Activated T-helper 1 cell treated with anti-CD3 and anti-CD28 coated beads, Interleukin-12 subunit alpha, Interleukin-12 subunit beta, Interleukin-2, Interleukin-4 antibody, amounts not matched to agents 30 ng/mL and 10 ng/mL and 1 ng/mL, durations not matched to agents 14 hours and 24 hours and 36 hours (primary cell): ENCODE results near the gene FRAS1. TPM values are rescaled to one million over a fixed set of nuclear protein-coding genes. Genes with fewer than 3 reads are reported as not detected.
"Not testable (repeated sequence)": the region's sequence is repeated elsewhere in the genome, so short reads cannot be mapped to it uniquely, and the experiment has no call there.

Experiments used
- DNase-seq: peaks from one replicate; pipeline ENCODE4 v3.0.0; 2021; ENCODE audit warnings: low spot score
- H3K27ac Mint-ChIP-seq: one replicate; pipeline ENCODE4 v1.8.0; 2021; ENCODE audit warnings: mild to moderate bottlenecking, mixed read lengths
- H3K27me3 Mint-ChIP-seq: one replicate; pipeline ENCODE4 v1.8.0; 2022; ENCODE audit warnings: mild to moderate bottlenecking, moderate library complexity, mixed read lengths; ENCODE audit not compliant: insufficient read depth
- H3K36me3 Mint-ChIP-seq: one replicate; pipeline ENCODE4 v1.8.0; 2021; ENCODE audit warnings: low read depth, mixed read lengths
- H3K4me1 Mint-ChIP-seq: one replicate; pipeline ENCODE4 v1.8.0; 2021; ENCODE audit warnings: low read depth, mixed read lengths
- H3K4me3 Mint-ChIP-seq: one replicate; pipeline ENCODE4 v1.8.0; 2021; ENCODE audit warnings: mild to moderate bottlenecking, moderate library complexity, mixed read lengths
- H3K9me3 Mint-ChIP-seq: one replicate; pipeline ENCODE4 v1.8.0; 2021; ENCODE audit warnings: mixed read lengths
- intact Hi-C: fragments of 100-400 bp; cut with micrococcal nuclease; formaldehyde crosslinking; loops from one replicate; pipeline ENCODE4 v1.15.1; 2024
- total RNA-seq: library from RNA; stranded (reverse); gene quantifications from 2 replicates; pipeline ENCODE4 v1.2.3, GENCODE V29; 2022

The FRAS1 gene
- total RNA-seq, 1 donor from 2014 or later: not detected

DNA sequence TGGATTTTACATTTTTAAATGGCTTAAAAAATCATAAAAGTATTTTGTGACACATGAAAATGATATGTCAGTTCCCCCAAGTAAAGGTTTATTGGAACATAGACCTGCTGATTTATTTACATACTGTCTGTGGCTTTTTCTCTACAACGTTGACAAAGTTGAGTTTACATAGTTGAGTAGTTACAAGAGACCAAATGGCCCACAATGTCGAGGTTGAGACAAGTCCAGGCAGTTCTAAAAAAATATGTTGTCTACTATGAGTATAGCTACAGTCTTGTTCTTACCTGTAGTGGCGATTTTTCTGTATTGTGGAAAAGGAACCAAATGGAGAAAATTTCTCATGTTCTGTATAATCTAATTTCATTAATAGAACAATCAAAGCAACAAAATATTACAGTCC is 163.2 kb downstream of the FRAS1 start:
- no peaks in the 10 kb centered on the region for H3K9me3 Mint-ChIP-seq
- no peaks in the 10 kb centered on the region for H3K27me3 Mint-ChIP-seq
- no peaks in the 10 kb centered on the region for H3K36me3 Mint-ChIP-seq

GRCh38 chr4:78222575-78223186 is 165.6 kb downstream of the FRAS1 start:
- intact Hi-C loops: no loop called here

More for the DNA sequence above, 163.2 kb downstream of the FRAS1 start:
- intact Hi-C loops: no loop called here
- Mint-ChIP-seq H3K27ac (no peak overlapping the region), H3K4me3 (no peak overlapping the region), H3K4me1 (no peaks in the 10 kb centered on the region)
- no peak for DNase-seq

GRCh38 chr4:78225236-78225635 is 168.1 kb downstream of the FRAS1 start:
- Mint-ChIP-seq H3K4me1 (no peaks in the 10 kb centered on the region), H3K27ac (no peak overlapping the region), H3K4me3 (no peak overlapping the region), H3K36me3 (no peaks in the 10 kb centered on the region), H3K27me3 (no peaks in the 10 kb centered on the region), H3K9me3 (peaks cover 7% of the 10 kb centered on the region)
- intact Hi-C loops: no loop called here
- no peak for DNase-seq

More at GRCh38 chr4:78222575-78223186, 165.6 kb downstream of the FRAS1 start:
- H3K9me3 Mint-ChIP-seq: peaks cover 7% of the 10 kb centered on the region
- H3K36me3 Mint-ChIP-seq: no peaks in the 10 kb centered on the region
- DNase-seq: no peak
- H3K27ac Mint-ChIP-seq: no peak overlapping the region
- H3K27me3 Mint-ChIP-seq: no peaks in the 10 kb centered on the region
- no peaks in the 10 kb centered on the region for H3K4me1 Mint-ChIP-seq
- no peak overlapping the region for H3K4me3 Mint-ChIP-seq

- Mint-ChIP-seq H3K9me3 (peaks cover 7% of the 10 kb centered on the region), H3K36me3 (no peaks in the 10 kb centered on the region), H3K4me3 (no peak overlapping the region), H3K27me3 (no peaks in the 10 kb centered on the region), H3K27ac (no peak overlapping the region), H3K4me1 (no peaks in the 10 kb centered on the region)
- intact Hi-C loops: no loop called here
- DNase-seq: no peak
Measured at GRCh38 chr4:78226279-78226678, 169.2 kb downstream of the FRAS1 start.

DNA sequence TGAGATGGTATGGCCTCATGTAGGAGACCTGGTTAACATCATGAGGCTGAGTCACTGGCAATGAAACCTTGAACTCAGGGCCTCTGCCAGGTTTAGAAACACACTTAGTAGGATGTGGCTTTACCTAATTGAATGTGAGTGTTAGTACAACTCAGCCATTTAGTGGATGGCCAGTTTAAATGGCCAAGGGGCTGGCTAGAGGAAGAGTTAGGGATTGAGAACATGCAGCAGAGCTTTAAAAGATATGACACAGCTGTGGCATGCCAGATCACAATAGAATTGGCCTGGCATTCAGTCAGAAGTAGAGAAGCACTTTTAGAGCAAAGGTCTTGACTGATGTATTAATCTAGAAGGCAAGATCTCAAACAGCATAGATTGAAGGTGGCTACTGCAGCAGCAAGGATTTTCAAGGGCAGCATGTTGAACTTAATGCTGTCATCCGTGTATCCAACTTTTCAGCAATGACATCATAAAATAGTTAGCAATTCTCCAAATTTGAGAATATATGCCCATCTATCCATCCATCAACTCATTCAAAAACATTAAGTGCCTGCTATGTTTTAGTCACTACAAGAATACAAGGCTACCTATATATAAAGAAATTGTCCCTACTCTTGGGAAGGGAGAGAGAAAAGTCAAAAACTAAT is 170.4 kb downstream of the FRAS1 start:
- DNase-seq: no peak
- no peaks in the 10 kb centered on the region for H3K27me3 Mint-ChIP-seq
- no peaks in the 10 kb centered on the region for H3K4me1 Mint-ChIP-seq
- no peaks in the 10 kb centered on the region for H3K36me3 Mint-ChIP-seq
- no peak overlapping the region for H3K27ac Mint-ChIP-seq
- no peak overlapping the region for H3K4me3 Mint-ChIP-seq
- intact Hi-C loops: no loop called here
- peaks cover 7% of the 10 kb centered on the region for H3K9me3 Mint-ChIP-seq

- intact Hi-C loops: no loop called here
- Mint-ChIP-seq H3K4me1 (no peaks in the 10 kb centered on the region), H3K27ac (no peak overlapping the region), H3K4me3 (no peak overlapping the region), H3K9me3 (no peaks in the 10 kb centered on the region), H3K27me3 (no peaks in the 10 kb centered on the region), H3K36me3 (no peaks in the 10 kb centered on the region)
- no peak for DNase-seq
Measured at GRCh38 chr4:78235800-78236199, 178.7 kb downstream of the FRAS1 start.

DNA sequence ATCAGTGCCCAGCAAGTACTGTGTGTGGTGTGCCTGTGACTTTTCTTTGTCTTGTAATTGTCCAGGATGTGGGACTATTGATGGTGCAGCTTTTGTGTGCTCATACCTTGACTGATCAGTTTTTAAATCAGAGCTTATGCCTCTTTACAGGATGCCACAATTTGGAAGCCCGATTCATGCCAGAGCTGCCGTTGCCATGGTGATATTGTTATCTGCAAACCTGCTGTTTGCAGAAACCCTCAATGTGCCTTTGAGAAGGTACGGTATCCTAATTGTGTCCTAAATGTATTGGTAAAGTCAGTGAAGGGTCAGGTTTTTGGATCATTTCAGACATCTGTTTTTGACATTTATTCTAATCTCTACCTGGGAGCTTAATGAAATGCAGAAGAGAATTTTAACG is 180.2 kb downstream of the FRAS1 start:
- no peaks in the 10 kb centered on the region for H3K36me3 Mint-ChIP-seq
- no peak overlapping the region for H3K27ac Mint-ChIP-seq
- no peak for DNase-seq
- intact Hi-C loops: no loop called here
- no peaks in the 10 kb centered on the region for H3K27me3 Mint-ChIP-seq
- no peak overlapping the region for H3K4me3 Mint-ChIP-seq
- no peaks in the 10 kb centered on the region for H3K4me1 Mint-ChIP-seq
- H3K9me3 Mint-ChIP-seq: no peaks in the 10 kb centered on the region

GRCh38 chr4:78242071-78242470 is 184.9 kb downstream of the FRAS1 start:
- Mint-ChIP-seq H3K9me3 (no peaks in the 10 kb centered on the region), H3K4me3 (no peak overlapping the region), H3K36me3 (no peaks in the 10 kb centered on the region), H3K27me3 (no peaks in the 10 kb centered on the region), H3K4me1 (no peaks in the 10 kb centered on the region), H3K27ac (no peak overlapping the region)
- intact Hi-C loops: no loop called here
- no peak for DNase-seq

GRCh38 chr4:78244705-78245485 is 187.8 kb downstream of the FRAS1 start:
- H3K4me1 Mint-ChIP-seq: no peaks in the 10 kb centered on the region
- no peaks in the 10 kb centered on the region for H3K36me3 Mint-ChIP-seq
- no peak for DNase-seq

DNA sequence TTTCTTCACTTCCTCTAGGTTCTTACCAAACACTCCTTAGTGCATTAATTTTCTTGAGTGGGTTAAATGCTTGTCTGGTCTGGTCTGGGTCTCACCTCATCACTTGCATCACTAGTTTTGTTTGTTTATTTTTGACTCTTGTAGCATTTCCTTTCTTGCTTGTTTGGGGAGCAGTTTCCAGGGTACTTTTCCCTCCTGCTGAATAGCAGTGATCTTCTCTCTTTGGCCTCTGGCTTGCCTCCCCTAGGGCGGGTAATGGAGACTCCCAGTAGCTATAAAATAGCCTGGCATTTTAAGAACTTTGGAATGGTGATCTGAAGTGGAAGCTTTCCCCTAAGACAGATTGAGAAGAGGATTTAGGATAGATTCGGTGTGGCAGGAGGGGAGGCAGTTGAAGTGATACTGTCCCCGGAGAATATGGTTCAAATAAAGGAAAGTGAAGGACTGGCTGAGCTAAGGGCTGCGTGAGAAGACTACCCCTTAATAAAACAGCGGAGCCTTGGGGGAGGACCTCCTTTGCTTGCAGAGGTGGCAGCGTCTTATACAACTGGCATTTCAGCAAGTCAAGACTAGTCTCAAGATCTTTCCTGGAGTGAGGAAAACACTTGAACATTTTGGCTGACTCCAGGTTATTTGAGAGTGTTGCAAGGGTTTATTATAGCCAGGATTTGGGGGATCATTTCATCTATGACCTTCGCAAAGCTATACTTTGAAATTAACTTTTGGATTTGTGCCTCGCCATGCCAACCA is 190.6 kb downstream of the FRAS1 start:
- Mint-ChIP-seq H3K4me1 (no peaks in the 10 kb centered on the region), H3K27me3 (no peaks in the 10 kb centered on the region), H3K4me3 (no peak overlapping the region), H3K36me3 (no peaks in the 10 kb centered on the region), H3K9me3 (no peaks in the 10 kb centered on the region), H3K27ac (no peak overlapping the region)
- intact Hi-C loops: no loop called here
- no peak for DNase-seq

More at GRCh38 chr4:78244705-78245485, 187.8 kb downstream of the FRAS1 start:
- no peaks in the 10 kb centered on the region for H3K9me3 Mint-ChIP-seq
- intact Hi-C loops: no loop called here
- no peak overlapping the region for H3K27ac Mint-ChIP-seq
- H3K4me3 Mint-ChIP-seq: no peak overlapping the region
- H3K27me3 Mint-ChIP-seq: no peaks in the 10 kb centered on the region

DNA sequence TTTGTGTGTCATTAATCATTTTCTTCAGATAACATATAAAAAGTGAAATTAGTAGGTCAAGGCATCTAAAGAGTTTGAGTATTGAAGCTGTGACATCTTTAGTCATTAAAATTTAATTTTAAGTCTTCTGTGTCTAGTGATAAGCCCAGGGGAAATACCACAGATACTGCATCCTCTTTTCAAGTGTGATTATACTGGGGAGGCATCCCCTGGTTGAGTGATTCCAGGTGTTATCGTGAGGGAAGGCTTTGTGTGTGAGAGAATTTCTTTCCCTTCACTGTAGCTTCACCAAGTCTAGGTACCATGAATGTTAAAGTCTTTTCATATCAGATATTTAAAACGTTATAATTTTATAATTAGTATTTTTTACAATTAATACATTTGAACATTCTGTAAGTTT is 193.4 kb downstream of the FRAS1 start:
- no peaks in the 10 kb centered on the region for H3K9me3 Mint-ChIP-seq
- no peaks in the 10 kb centered on the region for H3K36me3 Mint-ChIP-seq
- no peak overlapping the region for H3K27ac Mint-ChIP-seq
- no peak overlapping the region for H3K4me3 Mint-ChIP-seq
- no peaks in the 10 kb centered on the region for H3K4me1 Mint-ChIP-seq
- intact Hi-C loops: no loop called here
- no peak for DNase-seq
- no peaks in the 10 kb centered on the region for H3K27me3 Mint-ChIP-seq

DNA sequence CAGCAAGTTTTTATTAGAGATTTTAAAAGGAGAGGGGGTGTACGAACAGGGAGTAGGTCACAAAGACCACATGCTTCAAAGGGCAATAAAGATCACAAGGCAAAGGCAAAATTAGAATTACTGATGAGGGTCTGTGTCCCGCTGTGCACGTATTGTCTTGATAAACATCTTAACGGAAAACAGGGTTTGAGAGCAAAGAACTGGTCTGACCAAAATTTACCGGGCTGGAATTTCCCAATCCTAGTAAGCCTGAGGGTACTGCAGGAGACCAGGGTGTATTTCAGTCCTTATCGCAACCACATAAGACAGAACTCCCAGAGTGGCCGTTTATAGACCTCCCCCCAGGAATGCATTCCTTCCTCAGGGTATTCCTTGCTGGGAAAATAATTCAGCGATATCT is 195.7 kb downstream of the FRAS1 start:
- H3K9me3 Mint-ChIP-seq, H3K36me3 Mint-ChIP-seq, H3K27me3 Mint-ChIP-seq, H3K4me1 Mint-ChIP-seq, intact Hi-C loops, H3K4me3 Mint-ChIP-seq, DNase-seq, H3K27ac Mint-ChIP-seq: not testable (repeated sequence)

DNA sequence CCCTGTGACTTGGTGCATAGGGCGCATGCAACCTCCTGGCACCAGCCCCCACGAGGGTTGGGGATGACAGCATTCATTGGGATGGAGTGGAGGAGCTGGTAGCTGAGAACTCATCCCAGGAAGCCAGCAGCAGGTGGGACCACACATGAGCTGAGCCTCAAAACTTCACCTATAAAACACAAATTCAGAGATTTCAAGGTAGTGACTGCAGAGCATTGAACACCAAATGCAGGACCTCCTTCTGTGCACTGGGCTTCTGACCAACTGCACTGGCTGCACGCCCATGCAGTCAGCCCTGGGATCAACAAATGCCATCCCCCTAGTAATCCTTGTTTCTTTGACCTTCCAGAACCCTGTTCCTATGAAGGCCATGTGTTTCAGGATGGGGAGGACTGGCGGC is 197.8 kb downstream of the FRAS1 start:
- no peaks in the 10 kb centered on the region for H3K27me3 Mint-ChIP-seq
- intact Hi-C loops: loop anchor here (1.0 kb wide), 1 partner anchor 44 kb away; no protein-coding TSS in a partner anchor
- H3K27ac Mint-ChIP-seq: no peak overlapping the region
- H3K4me1 Mint-ChIP-seq: no peaks in the 10 kb centered on the region
- H3K9me3 Mint-ChIP-seq: no peaks in the 10 kb centered on the region
- no peak overlapping the region for H3K4me3 Mint-ChIP-seq
- no peaks in the 10 kb centered on the region for H3K36me3 Mint-ChIP-seq
- DNase-seq: no peak
